HepG2 (cell line): ENCODE measurements around the gene TSC22D1. TPM values are rescaled to one million over a fixed set of nuclear protein-coding genes. Genes with fewer than 3 reads are reported as not detected.

Experiments
- ATAC-seq: fragments of 200-7000 bp; cut with Tn5 transposase; 3 replicates; pipeline ENCODE4 v1.9.1; 2020; ENCODE audit warnings: mild to moderate bottlenecking, moderate library complexity
- BruUV-seq: library from RNA; stranded (reverse); fragments of 400-500 nt; replicated peaks from 2 replicates; lab custom pipeline; 2021; lab: Mats Ljungman, UMichigan
- CTCF ChIA-PET: fragments of 300-600 bp; formaldehyde crosslinking; extraction: SDS; loops from one replicate; lab custom pipeline; 2021; ENCODE audit warnings: low total read pairs, inconsistent platforms, low intra/inter-chr PET ratio; lab: Yijun Ruan, JAX
- POLR2A ChIA-PET: fragments of 350-600 bp; sonication (Branson Sonifier 250); formaldehyde crosslinking; loops from one replicate; lab custom pipeline; 2020; ENCODE audit warnings: antibody characterized with exemption, inconsistent platforms; lab: Yijun Ruan, JAX
- DNase-seq: peaks from one replicate; pipeline ENCODE4 v3.0.0-alpha.2; 2015; ENCODE audit warnings: low spot score
- FAIRE-seq: peaks from 3 replicates; lab custom pipeline; 2011; peaks lifted over from hg19 to GRCh38; lab: Jason Lieb, UNC
- H2AFZ ChIP-seq: one replicate; pipeline ENCODE4 v1.6.1; 2011; ENCODE audit warnings: low read length, inconsistent platforms
- H3K27ac ChIP-seq: fragments of 300-600 bp; 3 replicates; pipeline ENCODE4 v1.8.0; 2011; ENCODE audit warnings: mixed run types, mild to moderate bottlenecking, mixed read lengths, low read length, inconsistent platforms; ENCODE audit not compliant: insufficient read depth; ENCODE audit errors: extremely low read length
- H3K27me3 ChIP-seq, 2 experiments: fragments of 200-600 bp in 1 of 2; 2 replicates in 1 of 2; 3 replicates in 1 of 2; pipeline versions ENCODE4 v1.6.0 to v1.8.0; 2011; ENCODE audit warnings: low read length in 2 of 2, mild to moderate bottlenecking in 2 of 2, moderate library complexity in 2 of 2, inconsistent platforms in 1 of 2; ENCODE audit not compliant: insufficient read depth in 2 of 2, control insufficient read depth in 1 of 2
- H3K36me3 ChIP-seq, 2 experiments: fragments of 200-600 bp in 1 of 2; replicated peaks in 1 of 2; 2 replicates in 1 of 2; 3 replicates in 1 of 2; pipeline versions ENCODE4 v1.5.1 to v1.8.0; 2011; ENCODE audit warnings: low read length in 2 of 2, inconsistent platforms in 1 of 2; ENCODE audit not compliant: insufficient read depth in 2 of 2, control insufficient read depth in 1 of 2
- H3K4me1 ChIP-seq: 2 replicates; pipeline ENCODE4 v1.5.1; 2012; ENCODE audit warnings: low read length, inconsistent platforms; ENCODE audit not compliant: insufficient read depth
- H3K4me2 ChIP-seq: 2 replicates; pipeline ENCODE4 v1.6.0; 2011; ENCODE audit warnings: low read depth, low read length, inconsistent platforms
- H3K4me3 ChIP-seq, 3 experiments: fragments of 200-600 bp in 1 of 3; sonication (generic), shearing (Covaris generic) in 1 of 3; replicated peaks in 1 of 3; 2 replicates each; pipeline ENCODE4 v1.5.1; 2011 to 2016; ENCODE audit warnings: low read length in 3 of 3, inconsistent platforms in 2 of 3, low read depth in 2 of 3, mild to moderate bottlenecking in 2 of 3, control low read depth in 1 of 3, mixed read lengths in 1 of 3; ENCODE audit not compliant: insufficient read depth in 1 of 3
- H3K79me2 ChIP-seq: one replicate; pipeline ENCODE4 v1.6.1; 2011; ENCODE audit warnings: low read length, inconsistent platforms; ENCODE audit not compliant: insufficient read depth
- H3K9ac ChIP-seq: 2 replicates; pipeline ENCODE4 v1.6.0; 2011; ENCODE audit warnings: mild to moderate bottlenecking, low read depth, low read length, inconsistent platforms; ENCODE audit not compliant: insufficient read depth
- H3K9me3 ChIP-seq: 2 replicates; pipeline ENCODE4 v1.5.1; 2012; ENCODE audit warnings: mild to moderate bottlenecking, low read length
- H4K20me1 ChIP-seq: 2 replicates; pipeline ENCODE4 v1.6.0; 2011; ENCODE audit warnings: inconsistent platforms, mild to moderate bottlenecking, low read length, moderate library complexity; ENCODE audit not compliant: insufficient read depth
- MEF2D ChIP-seq: sonication (generic); formaldehyde crosslinking; IDR thresholded peaks from 2 replicates; pipeline ENCODE4 v1.5.1; 2020; ENCODE audit warnings: mild to moderate bottlenecking, missing genetic modification reagents
- ZBTB1 ChIP-seq: sonication (generic); formaldehyde crosslinking; IDR thresholded peaks from 2 replicates; pipeline ENCODE4 v1.4.0; 2020; ENCODE audit warnings: missing genetic modification reagents, borderline replicate concordance
- ZNF260 ChIP-seq: sonication (generic); formaldehyde crosslinking; IDR thresholded peaks from 2 replicates; pipeline ENCODE4 v1.4.0; 2020; ENCODE audit warnings: missing genetic modification reagents, low read depth, mild to moderate bottlenecking, borderline replicate concordance
- ZNF281 ChIP-seq: sonication (generic); formaldehyde crosslinking; IDR thresholded peaks from 2 replicates; pipeline ENCODE4 v1.4.0; 2020; ENCODE audit warnings: missing genetic modification reagents, borderline replicate concordance
- ZNF883 ChIP-seq: sonication (generic); formaldehyde crosslinking; IDR thresholded peaks from 2 replicates; pipeline ENCODE4 v1.5.1; 2020; ENCODE audit warnings: mild to moderate bottlenecking, missing genetic modification reagents; ENCODE audit errors: not compliant biosample characterization
- in situ Hi-C: cut with HindIII; loops from 2 replicates; pipeline ENCODE4 v1.10.0; 2017; ENCODE audit warnings: low pct_unique_long_range_greater_than_20kb; ENCODE audit not compliant: extremely low pct_ligation_motif_present
- intact Hi-C: fragments of 100-400 bp; cut with micrococcal nuclease; formaldehyde crosslinking; loops from one replicate; pipeline ENCODE4 v1.10.0; 2022; ENCODE audit not compliant: unreplicated experiment
- polyA plus RNA-seq, 8 experiments: library from polyadenylated mRNA; depleted of rRNA in 3 of 8; stranded (reverse) in 7 of 8; unstranded in 1 of 8; fragments of >200 nt; fragmentation: Illumina TruSeq in 4 of 8; extraction: Trizol in 4 of 8; gene quantifications; 2 replicates each; pipeline versions ENCODE4 v1.2.1 to v1.2.3, GENCODE V29; 2011 to 2016; ENCODE audit warnings: low read depth in 4 of 8, missing spikeins in 1 of 8, mixed read lengths in 1 of 8; ENCODE audit not compliant: insufficient read depth in 1 of 8
- total RNA-seq, 5 experiments: library from RNA; depleted of rRNA; stranded (reverse); fragments of >200 nt; fragmentation: Illumina TruSeq; extraction: Trizol; gene quantifications; 2 replicates each; pipeline ENCODE4 v1.2.3, GENCODE V29; 2016; ENCODE audit warnings: low read depth in 1 of 5
- TF ChIP-seq, protein P1 (sequence below): sonication (generic); formaldehyde crosslinking; IDR thresholded peaks from 2 replicates; pipeline ENCODE4 v1.4.0; 2020; ENCODE audit warnings: missing genetic modification reagents
- TF ChIP-seq, protein P2 (sequence below): sonication (generic); formaldehyde crosslinking; IDR thresholded peaks from 2 replicates; pipeline ENCODE4 v1.5.0; 2020; ENCODE audit warnings: missing genetic modification reagents, mild to moderate bottlenecking, borderline replicate concordance

The TSC22D1 gene
- total and polyA plus RNA-seq, 2 of the 13 experiments (the other 11 are each of a cell fraction or from before 2014, with no cell fraction given), result 18.4 to 35.7 TPM

DNA sequence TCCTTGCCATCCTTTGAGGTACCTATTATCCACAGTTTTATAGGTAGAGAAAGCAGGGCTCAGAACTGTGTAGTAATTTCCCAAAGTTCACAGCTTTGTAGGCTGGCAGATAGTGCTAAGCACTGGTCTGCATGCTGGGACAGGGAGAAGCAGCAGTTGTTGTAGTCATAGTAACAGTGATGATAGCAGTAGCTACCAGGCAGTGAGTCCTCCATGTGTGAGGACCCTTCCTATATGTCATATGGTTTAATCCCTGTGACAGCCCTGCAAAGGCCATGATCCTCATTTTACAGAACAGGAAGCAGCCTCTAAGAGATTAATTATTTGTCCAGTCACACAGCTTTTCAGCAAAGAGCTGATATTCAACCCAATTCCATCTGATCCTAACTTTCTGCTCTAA, 181.5 kb downstream of the TSC22D1 start:
- Histone ChIP-seq H3K27me3 (no peaks in the 10 kb centered on the region), H3K27ac (no peak overlapping the region), H3K79me2 (no peaks in the 10 kb centered on the region), H2AFZ (no peak overlapping the region), H3K4me3 (no peak overlapping the region), H4K20me1 (no peaks in the 10 kb centered on the region), H3K9ac (no peak overlapping the region), H3K36me3 (no peaks in the 10 kb centered on the region), H3K9me3 (no peaks in the 10 kb centered on the region), H3K4me2 (no peak overlapping the region), H3K4me1 (peaks cover 19% of the 10 kb centered on the region)
- intact Hi-C loops, result no loop called here
- no peak for DNase-seq
- ATAC-seq, result no peak
- CTCF ChIA-PET, result no interaction called here
- FAIRE-seq, result no peak
- POLR2A ChIA-PET, result no interaction called here
- TF ChIP-seq ZNF260 (CRISPR knock-in tag) (no peak), ZNF281 (CRISPR knock-in tag) (no peak), MEF2D (no peak), ZBTB1 (CRISPR knock-in tag) (no peak), ZNF883 (CRISPR knock-in tag) (no peak)
- TF ChIP-seq, protein P1, sequence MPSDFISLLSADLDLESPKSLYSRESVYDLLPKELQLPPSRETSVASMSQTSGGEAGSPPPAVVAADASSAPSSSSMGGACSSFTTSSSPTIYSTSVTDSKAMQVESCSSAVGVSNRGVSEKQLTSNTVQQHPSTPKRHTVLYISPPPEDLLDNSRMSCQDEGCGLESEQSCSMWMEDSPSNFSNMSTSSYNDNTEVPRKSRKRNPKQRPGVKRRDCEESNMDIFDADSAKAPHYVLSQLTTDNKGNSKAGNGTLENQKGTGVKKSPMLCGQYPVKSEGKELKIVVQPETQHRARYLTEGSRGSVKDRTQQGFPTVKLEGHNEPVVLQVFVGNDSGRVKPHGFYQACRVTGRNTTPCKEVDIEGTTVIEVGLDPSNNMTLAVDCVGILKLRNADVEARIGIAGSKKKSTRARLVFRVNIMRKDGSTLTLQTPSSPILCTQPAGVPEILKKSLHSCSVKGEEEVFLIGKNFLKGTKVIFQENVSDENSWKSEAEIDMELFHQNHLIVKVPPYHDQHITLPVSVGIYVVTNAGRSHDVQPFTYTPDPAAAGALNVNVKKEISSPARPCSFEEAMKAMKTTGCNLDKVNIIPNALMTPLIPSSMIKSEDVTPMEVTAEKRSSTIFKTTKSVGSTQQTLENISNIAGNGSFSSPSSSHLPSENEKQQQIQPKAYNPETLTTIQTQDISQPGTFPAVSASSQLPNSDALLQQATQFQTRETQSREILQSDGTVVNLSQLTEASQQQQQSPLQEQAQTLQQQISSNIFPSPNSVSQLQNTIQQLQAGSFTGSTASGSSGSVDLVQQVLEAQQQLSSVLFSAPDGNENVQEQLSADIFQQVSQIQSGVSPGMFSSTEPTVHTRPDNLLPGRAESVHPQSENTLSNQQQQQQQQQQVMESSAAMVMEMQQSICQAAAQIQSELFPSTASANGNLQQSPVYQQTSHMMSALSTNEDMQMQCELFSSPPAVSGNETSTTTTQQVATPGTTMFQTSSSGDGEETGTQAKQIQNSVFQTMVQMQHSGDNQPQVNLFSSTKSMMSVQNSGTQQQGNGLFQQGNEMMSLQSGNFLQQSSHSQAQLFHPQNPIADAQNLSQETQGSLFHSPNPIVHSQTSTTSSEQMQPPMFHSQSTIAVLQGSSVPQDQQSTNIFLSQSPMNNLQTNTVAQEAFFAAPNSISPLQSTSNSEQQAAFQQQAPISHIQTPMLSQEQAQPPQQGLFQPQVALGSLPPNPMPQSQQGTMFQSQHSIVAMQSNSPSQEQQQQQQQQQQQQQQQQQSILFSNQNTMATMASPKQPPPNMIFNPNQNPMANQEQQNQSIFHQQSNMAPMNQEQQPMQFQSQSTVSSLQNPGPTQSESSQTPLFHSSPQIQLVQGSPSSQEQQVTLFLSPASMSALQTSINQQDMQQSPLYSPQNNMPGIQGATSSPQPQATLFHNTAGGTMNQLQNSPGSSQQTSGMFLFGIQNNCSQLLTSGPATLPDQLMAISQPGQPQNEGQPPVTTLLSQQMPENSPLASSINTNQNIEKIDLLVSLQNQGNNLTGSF, result no peak
- TF ChIP-seq, protein P2, sequence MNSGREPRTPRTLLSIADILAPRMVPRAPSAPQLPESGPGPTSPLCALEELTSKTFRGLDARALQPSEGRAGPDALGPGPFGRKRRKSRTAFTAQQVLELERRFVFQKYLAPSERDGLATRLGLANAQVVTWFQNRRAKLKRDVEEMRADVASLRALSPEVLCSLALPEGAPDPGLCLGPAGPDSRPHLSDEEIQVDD (CRISPR knock-in tag), result no peak
- in situ Hi-C loops, result no loop called here
- no TSS peak for BruUV-seq
